H1 (cell line): ENCODE measurements around the gene GABRR1. TPM values are rescaled to one million over a fixed set of nuclear protein-coding genes. Genes with fewer than 3 reads are reported as not detected.

Source experiments
- BRCA1 ChIP-seq: IDR thresholded peaks from 2 replicates; pipeline ENCODE4 v1.6.1; 2012; ENCODE audit warnings: low read depth, low read length, improper control_type of control experiment
- EGR1 ChIP-seq: IDR thresholded peaks from 2 replicates; pipeline ENCODE4 v1.6.1; 2011; ENCODE audit warnings: low read depth, low read length, borderline replicate concordance
- EP300 ChIP-seq, 2 experiments: IDR thresholded peaks; 1 replicate in 1 of 2; 2 replicates in 1 of 2; pipeline ENCODE4 v1.6.1; 2011 to 2012; ENCODE audit warnings: low read depth in 2 of 2, low read length in 2 of 2, mild to moderate bottlenecking in 2 of 2, borderline replicate concordance in 1 of 2, inconsistent platforms in 1 of 2, moderate library complexity in 1 of 2
- FOSL1 ChIP-seq: IDR thresholded peaks from 2 replicates; pipeline ENCODE4 v1.6.1; 2011; ENCODE audit warnings: mild to moderate bottlenecking, low read depth, low read length, moderate library complexity; ENCODE audit not compliant: insufficient read depth
- RAD21 ChIP-seq, 2 experiments: IDR thresholded peaks in 1 of 2; conservative IDR thresholded peaks in 1 of 2; 2 replicates each; pipeline ENCODE4 v1.6.1; 2011; ENCODE audit warnings: low read depth in 2 of 2, low read length in 2 of 2, improper control_type of control experiment in 1 of 2, inconsistent platforms in 1 of 2, mild to moderate bottlenecking in 1 of 2, moderate library complexity in 1 of 2
- SIX5 ChIP-seq: IDR thresholded peaks from 2 replicates; pipeline ENCODE4 v1.6.1; 2011; ENCODE audit warnings: mild to moderate bottlenecking, low read depth, low read length
- SUZ12 ChIP-seq: fragments of 200-600 bp; sonication (generic); IDR thresholded peaks from 2 replicates; pipeline ENCODE4 v1.6.1; 2012; ENCODE audit warnings: mild to moderate bottlenecking, inconsistent platforms, low read length, moderate library complexity, mixed read lengths
- polyA plus RNA-seq, 7 experiments: library from polyadenylated mRNA; depleted of rRNA in 3 of 7; stranded (reverse) in 5 of 7; unstranded in 2 of 7; fragments of >200 nt in 5 of 7; fragments of 200-250 nt in 2 of 7; gene quantifications; 1 replicate in 5 of 7; 2 replicates in 1 of 7; 4 replicates in 1 of 7; pipeline versions ENCODE4 v1.2.1 to v1.2.3, GENCODE V29; 2011 to 2013; ENCODE audit warnings: missing spikeins in 2 of 7, mixed read lengths in 2 of 7
- total RNA-seq: library from RNA; stranded (reverse); fragmentation: NEBNext Ultra II Directional; extraction: Animal tissue kit (Norgen Biotek cat#: 25700); gene quantifications from 2 replicates; pipeline ENCODE4 v1.2.1, GENCODE V29; 2021
- TF ChIP-seq, protein P1 (sequence below): IDR thresholded peaks from 2 replicates; pipeline ENCODE4 v1.6.1; 2012; ENCODE audit warnings: low read length, inconsistent platforms

The GABRR1 gene
- total and polyA plus RNA-seq, 2 of the 8 experiments (the other 6 are each of a cell fraction or from before 2014, with no cell fraction given), result 0.60 to 0.63 TPM

DNA sequence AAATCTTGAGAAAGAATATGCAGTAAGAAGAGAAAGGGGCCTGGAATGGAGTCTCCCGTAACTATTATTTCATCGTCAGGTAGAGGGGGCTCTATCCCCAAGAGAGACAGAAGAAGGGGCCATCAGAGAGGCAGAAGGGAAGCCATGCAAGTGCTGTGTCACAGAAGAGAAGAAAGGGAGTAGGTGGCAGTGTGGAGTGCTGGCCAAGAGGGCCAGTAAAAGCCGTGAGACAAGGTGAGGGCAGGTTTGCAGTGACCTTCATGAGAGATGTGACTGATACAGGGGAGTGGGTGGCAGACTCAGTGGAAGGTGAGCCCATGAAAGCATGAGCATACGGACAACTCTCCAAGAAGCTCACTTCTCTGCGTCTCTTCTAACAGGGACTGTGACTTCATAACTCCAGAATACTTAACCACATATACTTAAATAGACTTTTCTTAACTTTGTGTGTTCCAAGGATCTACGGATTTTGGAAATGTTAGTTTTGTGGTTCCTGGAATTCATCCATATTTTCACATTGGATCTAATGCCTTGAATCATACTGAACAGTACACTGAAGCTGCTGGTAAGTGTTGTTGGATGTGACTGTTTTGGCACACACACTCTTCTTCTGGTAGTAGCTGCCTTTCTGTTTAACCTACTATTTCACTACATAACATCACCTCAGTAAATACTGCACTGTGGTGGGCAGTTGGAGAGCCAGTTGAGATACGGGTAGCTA lies 55.7 kb downstream of the GABRR1 start (continued):
- TF ChIP-seq RAD21 (IDR thresholded peaks at IDR 0.05 in 1 of 2, conservative IDR thresholded peaks at IDR 0.05 in 1 of 2; ENCODE audit: low read depth in 2 of 2, low read length in 2 of 2), result peak; percentile 86 to 90
- TF ChIP-seq BRCA1, result no peak
- TF ChIP-seq EGR1, result no peak
- TF ChIP-seq, protein P1, sequence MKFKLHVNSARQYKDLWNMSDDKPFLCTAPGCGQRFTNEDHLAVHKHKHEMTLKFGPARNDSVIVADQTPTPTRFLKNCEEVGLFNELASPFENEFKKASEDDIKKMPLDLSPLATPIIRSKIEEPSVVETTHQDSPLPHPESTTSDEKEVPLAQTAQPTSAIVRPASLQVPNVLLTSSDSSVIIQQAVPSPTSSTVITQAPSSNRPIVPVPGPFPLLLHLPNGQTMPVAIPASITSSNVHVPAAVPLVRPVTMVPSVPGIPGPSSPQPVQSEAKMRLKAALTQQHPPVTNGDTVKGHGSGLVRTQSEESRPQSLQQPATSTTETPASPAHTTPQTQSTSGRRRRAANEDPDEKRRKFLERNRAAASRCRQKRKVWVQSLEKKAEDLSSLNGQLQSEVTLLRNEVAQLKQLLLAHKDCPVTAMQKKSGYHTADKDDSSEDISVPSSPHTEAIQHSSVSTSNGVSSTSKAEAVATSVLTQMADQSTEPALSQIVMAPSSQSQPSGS, result no peak
- TF ChIP-seq SIX5, result no peak
- TF ChIP-seq FOSL1, result no peak
- TF ChIP-seq EP300 (IDR thresholded peaks at IDR 0.05; ENCODE audit: borderline replicate concordance in 1 of 2, low read depth in 2 of 2, low read length in 2 of 2), result no peak
- TF ChIP-seq SUZ12, result no peak
